PC-3 (cell line): ENCODE results near the gene SH3RF3. TPM values are rescaled to one million over a fixed set of nuclear protein-coding genes. Genes with fewer than 3 reads are reported as not detected.

Experiments used
- ATAC-seq: fragments of 200-7000 bp; cut with Tn5 transposase; 2 replicates; pipeline ENCODE4 v1.9.1; 2020; ENCODE audit warnings: mild to moderate bottlenecking, moderate library complexity
- BruUV-seq: library from RNA; stranded (reverse); fragments of 400-500 nt; replicated peaks from 2 replicates; lab custom pipeline; 2021; lab: Mats Ljungman, UMichigan
- CTCF ChIA-PET: fragments of 300-600 bp; sonication (Branson Sonifier 250); formaldehyde crosslinking; loops from one replicate; lab custom pipeline; 2022; ENCODE audit warnings: antibody characterized with exemption; lab: Charles Lee
- POLR2A ChIA-PET: fragments of 300-600 bp; sonication (Branson Sonifier 250); formaldehyde crosslinking; loops from one replicate; lab custom pipeline; 2022; ENCODE audit warnings: antibody characterized with exemption; ENCODE audit not compliant: unreplicated experiment; lab: Charles Lee
- DNase-seq: peaks from one replicate; pipeline ENCODE4 v3.0.0-alpha.2; 2015
- H2AFZ ChIP-seq: fragments of 300-600 bp; sonication (generic); 2 replicates; pipeline ENCODE4 v1.6.0; 2016; ENCODE audit warnings: antibody characterized with exemption, low read length
- H3F3A ChIP-seq: fragments of 300-600 bp; sonication (generic); one replicate; pipeline ENCODE4 v1.6.0; 2017; ENCODE audit warnings: antibody characterized with exemption, low read length, control low read depth, mild to moderate bottlenecking; ENCODE audit not compliant: unreplicated experiment
- H3K27ac ChIP-seq: fragments of 300-600 bp; sonication (generic); 2 replicates; pipeline ENCODE4 v1.5.1; 2016; ENCODE audit warnings: mild to moderate bottlenecking, low read length
- H3K27me3 ChIP-seq: fragments of 300-600 bp; sonication (generic); 2 replicates; pipeline ENCODE4 v1.6.1; 2016; ENCODE audit warnings: low read length, mixed read lengths
- H3K36me3 ChIP-seq: fragments of 300-600 bp; sonication (generic); 2 replicates; pipeline ENCODE4 v1.6.1; 2016; ENCODE audit warnings: low read depth, mixed run types, low read length, mixed read lengths
- H3K4me1 ChIP-seq: fragments of 300-600 bp; sonication (generic); 2 replicates; pipeline ENCODE4 v1.5.1; 2016; ENCODE audit warnings: low read length; ENCODE audit not compliant: insufficient read depth
- H3K4me2 ChIP-seq: fragments of 300-600 bp; sonication (generic); 2 replicates; pipeline ENCODE4 v1.6.0; 2016; ENCODE audit warnings: low read length
- H3K4me3 ChIP-seq: fragments of 300-600 bp; sonication (generic); 2 replicates; pipeline ENCODE4 v1.5.1; 2016; ENCODE audit warnings: mild to moderate bottlenecking, low read length, mixed read lengths
- H3K79me2 ChIP-seq: fragments of 300-600 bp; sonication (generic); 2 replicates; pipeline ENCODE4 v1.6.1; 2017; ENCODE audit warnings: low read length, mixed read lengths
- H3K9ac ChIP-seq: fragments of 300-600 bp; sonication (generic); 2 replicates; pipeline ENCODE4 v1.6.0; 2016; ENCODE audit warnings: mild to moderate bottlenecking, low read length
- H3K9me2 ChIP-seq: fragments of 300-600 bp; sonication (generic); replicated peaks from 2 replicates; pipeline ENCODE4 v1.6.1; 2016; ENCODE audit warnings: mixed run types, low read length, mixed read lengths
- H3K9me3 ChIP-seq: fragments of 300-600 bp; sonication (generic); 2 replicates; pipeline ENCODE4 v1.6.1; 2016; ENCODE audit warnings: low read length, mixed read lengths
- H4K20me1 ChIP-seq: fragments of 300-600 bp; sonication (generic); 2 replicates; pipeline ENCODE4 v1.6.1; 2016; ENCODE audit warnings: low read length, mixed read lengths
- CTCF ChIP-seq: fragments of 300-600 bp; sonication (generic); conservative IDR thresholded peaks from 2 replicates; pipeline ENCODE4 v1.5.1; 2017; ENCODE audit warnings: antibody characterized with exemption, low read depth, mild to moderate bottlenecking, low read length
- EZH2 ChIP-seq: fragments of 300-600 bp; sonication (generic); IDR thresholded peaks from one replicate; pipeline ENCODE4 v1.6.1; 2017; ENCODE audit warnings: antibody characterized with exemption, mild to moderate bottlenecking, low read length; ENCODE audit not compliant: unreplicated experiment
- EZH2phosphoT487 ChIP-seq: fragments of 300-600 bp; sonication (generic); IDR thresholded peaks from 2 replicates; pipeline ENCODE4 v1.6.1; 2018; ENCODE audit warnings: mild to moderate bottlenecking, antibody characterized with exemption, low read length, borderline replicate concordance
- intact Hi-C: fragments of 100-400 bp; cut with micrococcal nuclease; formaldehyde crosslinking; loops from 2 replicates; pipeline ENCODE4 v1.9.0; 2023
- total RNA-seq: library from RNA; depleted of rRNA; stranded (reverse); fragments of >200 nt; gene quantifications from 2 replicates; pipeline ENCODE4 v1.2.3, GENCODE V29; 2014

The SH3RF3 gene
- total RNA-seq, 1 experiment from 2014 or later, result 11.7 TPM

- Histone ChIP-seq H3K27me3 (no peaks in the 10 kb centered on the region), H3K9ac (no peak overlapping the region), H3K4me1 (peaks cover 9% of the 10 kb centered on the region; the same call in 1 of the 2 replicates), H3K4me2 (no peak overlapping the region), H3K79me2 (no peaks in the 10 kb centered on the region), H3K9me3 (no peaks in the 10 kb centered on the region), H3F3A (no peaks in the 10 kb centered on the region), H2AFZ (no peak overlapping the region), H3K4me3 (no peak overlapping the region), H3K36me3 (no peaks in the 10 kb centered on the region), H4K20me1 (no peaks in the 10 kb centered on the region), H3K27ac (no peak overlapping the region), H3K9me2 (no peaks in the 10 kb centered on the region)
- BruUV-seq, result no TSS peak
- DNase-seq (no peak), ATAC-seq (no peak)
- ChIA-PET CTCF (interaction anchor here (0.6 kb wide), 1 partner anchor 516 kb away, joined by 3 read pairs; no protein-coding TSS in a partner anchor), POLR2A (no interaction called here)
- TF ChIP-seq CTCF, result no peak
- TF ChIP-seq EZH2phosphoT487, result no peak
- TF ChIP-seq EZH2, result no peak
- intact Hi-C loops, result no loop called here
Observed at GRCh38 chr2:109418716-109419115, 289.7 kb downstream of the SH3RF3 start.

GRCh38 chr2:109419171-109419756 lies 290.3 kb downstream of the SH3RF3 start:
- DNase-seq (no peak), ATAC-seq (no peak)
- no peak overlapping the region for H3K27ac ChIP-seq
- H3K9me2 ChIP-seq, result no peaks in the 10 kb centered on the region
- no peaks in the 10 kb centered on the region for H3K9me3 ChIP-seq
- no peaks in the 10 kb centered on the region for H3F3A ChIP-seq
- H3K79me2 ChIP-seq, result no peaks in the 10 kb centered on the region
- TF ChIP-seq EZH2 (no peak), EZH2phosphoT487 (no peak)
- ChIA-PET CTCF (interaction anchor here (0.6 kb wide), 1 partner anchor 516 kb away, joined by 3 read pairs; no protein-coding TSS in a partner anchor), POLR2A (no interaction called here)
- H3K4me3 ChIP-seq, result no peak overlapping the region
- no peak overlapping the region for H3K9ac ChIP-seq
- no peaks in the 10 kb centered on the region for H3K36me3 ChIP-seq
- H4K20me1 ChIP-seq, result no peaks in the 10 kb centered on the region
- peaks cover 9% of the 10 kb centered on the region; the same call in 1 of the 2 replicates for H3K4me1 ChIP-seq
- intact Hi-C loops, result no loop called here
- no peaks in the 10 kb centered on the region for H3K27me3 ChIP-seq
- H2AFZ ChIP-seq, result no peak overlapping the region
- H3K4me2 ChIP-seq, result no peak overlapping the region
- no TSS peak for BruUV-seq

DNA sequence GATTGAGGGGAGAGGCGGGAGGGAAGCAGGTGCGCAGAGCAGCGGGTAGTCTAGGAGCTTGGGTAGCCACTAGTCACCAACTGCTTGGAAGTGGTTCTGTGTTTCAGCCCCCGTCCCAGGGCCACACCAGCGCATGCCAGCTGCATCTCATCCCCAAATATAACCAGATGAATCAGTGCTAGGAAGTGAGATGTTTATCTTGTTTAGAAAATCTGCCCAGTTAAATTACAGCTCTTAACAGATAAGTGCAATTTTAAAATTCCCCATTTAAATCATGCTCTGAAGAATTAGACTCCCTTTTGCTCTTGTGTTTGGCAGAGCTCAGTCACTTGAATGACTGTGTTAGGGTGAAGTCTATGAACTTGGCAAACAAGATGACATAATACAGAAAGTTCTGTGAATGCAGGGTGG lies 291.0 kb downstream of the SH3RF3 start:
- intact Hi-C loops, result no loop called here
- TF ChIP-seq EZH2phosphoT487, result no peak
- no peak for TF ChIP-seq EZH2
- no peak for TF ChIP-seq CTCF
- no peaks in the 10 kb centered on the region for H3K9me3 ChIP-seq
- H4K20me1 ChIP-seq, result no peaks in the 10 kb centered on the region
- no peak overlapping the region for H3K4me2 ChIP-seq
- ChIA-PET CTCF (no interaction called here), POLR2A (no interaction called here)
- DNase-seq, result peak; percentile 25
- H3K9ac ChIP-seq, result no peak overlapping the region
- H3K27me3 ChIP-seq, result no peaks in the 10 kb centered on the region
- no peaks in the 10 kb centered on the region for H3K79me2 ChIP-seq
- no peak overlapping the region for H3K27ac ChIP-seq
- no peaks in the 10 kb centered on the region for H3K36me3 ChIP-seq
- BruUV-seq, result no TSS peak
- peaks cover 9% of the 10 kb centered on the region; the same call in 1 of the 2 replicates for H3K4me1 ChIP-seq
- no peak overlapping the region for H3K4me3 ChIP-seq
- no peaks in the 10 kb centered on the region for H3F3A ChIP-seq
- no peaks in the 10 kb centered on the region for H3K9me2 ChIP-seq
- ATAC-seq, result peak; percentile 67
- H2AFZ ChIP-seq, result no peak overlapping the region
